Measurements from ENCODE around the gene EXOC4.

DNA sequence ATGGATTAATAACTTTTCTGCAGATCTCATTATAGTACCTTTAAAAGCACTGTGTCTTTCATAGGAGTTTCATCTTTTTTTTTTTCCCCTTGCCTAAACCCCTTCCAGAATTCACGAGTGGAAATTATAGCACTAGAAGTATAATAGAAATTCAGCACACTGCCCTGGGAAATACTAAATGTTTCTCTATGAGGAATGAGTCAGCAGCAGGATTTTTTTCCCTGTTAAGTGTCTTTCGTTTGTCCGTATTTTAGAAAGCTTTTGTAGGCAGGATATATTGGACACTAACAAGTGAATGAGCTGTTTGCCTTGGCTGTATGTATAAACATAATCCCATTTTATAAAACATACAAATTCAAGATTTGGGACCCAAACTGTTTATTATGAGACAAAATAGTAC is 105.8 kb downstream of the EXOC4 start:
- TF ChIP-seq, protein P1, sequence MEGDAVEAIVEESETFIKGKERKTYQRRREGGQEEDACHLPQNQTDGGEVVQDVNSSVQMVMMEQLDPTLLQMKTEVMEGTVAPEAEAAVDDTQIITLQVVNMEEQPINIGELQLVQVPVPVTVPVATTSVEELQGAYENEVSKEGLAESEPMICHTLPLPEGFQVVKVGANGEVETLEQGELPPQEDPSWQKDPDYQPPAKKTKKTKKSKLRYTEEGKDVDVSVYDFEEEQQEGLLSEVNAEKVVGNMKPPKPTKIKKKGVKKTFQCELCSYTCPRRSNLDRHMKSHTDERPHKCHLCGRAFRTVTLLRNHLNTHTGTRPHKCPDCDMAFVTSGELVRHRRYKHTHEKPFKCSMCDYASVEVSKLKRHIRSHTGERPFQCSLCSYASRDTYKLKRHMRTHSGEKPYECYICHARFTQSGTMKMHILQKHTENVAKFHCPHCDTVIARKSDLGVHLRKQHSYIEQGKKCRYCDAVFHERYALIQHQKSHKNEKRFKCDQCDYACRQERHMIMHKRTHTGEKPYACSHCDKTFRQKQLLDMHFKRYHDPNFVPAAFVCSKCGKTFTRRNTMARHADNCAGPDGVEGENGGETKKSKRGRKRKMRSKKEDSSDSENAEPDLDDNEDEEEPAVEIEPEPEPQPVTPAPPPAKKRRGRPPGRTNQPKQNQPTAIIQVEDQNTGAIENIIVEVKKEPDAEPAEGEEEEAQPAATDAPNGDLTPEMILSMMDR (IDR thresholded peaks at IDR 0.05), result no peak
- TF ChIP-seq POLR2AphosphoS5 (IDR thresholded peaks at IDR 0.05) (no peak), POLR2A (IDR thresholded peaks at IDR 0.05) (no peak)
